ENCODE results near the gene PAK5. TPM values are rescaled to one million over a fixed set of nuclear protein-coding genes. Genes with fewer than 3 reads are reported as not detected.

The PAK5 gene
- total and polyA plus RNA-seq, 9 of the 15 experiments (the other 6 are each of a cell fraction or from before 2014, with no cell fraction given) = not detected

DNA sequence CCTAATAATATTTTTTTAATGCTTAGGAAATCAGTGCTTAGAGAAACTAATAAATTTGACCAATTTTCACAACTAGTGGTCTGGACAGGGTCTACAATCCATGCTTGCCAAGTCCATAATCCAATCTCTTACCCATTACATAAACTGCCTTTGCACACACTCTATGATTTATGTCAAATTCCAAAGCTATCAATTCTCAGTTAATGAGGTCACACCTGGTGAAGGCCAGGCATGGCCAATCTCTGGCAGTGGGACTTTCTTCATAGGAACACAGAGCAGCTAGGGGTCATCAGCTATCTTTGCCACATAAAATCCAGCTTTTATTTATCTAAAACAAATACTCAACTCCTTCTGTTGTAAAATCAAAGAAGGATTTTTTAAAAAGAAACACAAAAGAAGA, 21.2 kb downstream of the PAK5 start:
- POLR2A ChIA-PET = no interaction called here
- no peak for DNase-seq (ENCODE audit: extremely low read depth in 1 of 4, low spot score in 3 of 4)
- Histone ChIP-seq H4K20me1 (replicated peaks; ENCODE audit: control insufficient read depth, insufficient read depth, low read length) (no peaks in the 10 kb centered on the region), H3K4me3 (no peak overlapping the region), H3K4me2 (ENCODE audit: insufficient read depth, low read length) (no peak overlapping the region), H2AFZ (ENCODE audit: low read depth, low read length) (no peak overlapping the region), H3K36me3 (ENCODE audit: control insufficient read depth, insufficient read depth, low read length) (no peaks in the 10 kb centered on the region), H3K79me2 (ENCODE audit: control insufficient read depth, insufficient read depth, low read length) (no peaks in the 10 kb centered on the region), H3K27me3 (ENCODE audit: control insufficient read depth in 2 of 2, insufficient read depth in 2 of 2, low read length in 2 of 2) (no peaks in the 10 kb centered on the region), H3K9me1 (ENCODE audit: control insufficient read depth, insufficient read depth, low read length) (no peaks in the 10 kb centered on the region), H3K4me1 (replicated peaks in 1 of 2; ENCODE audit: control insufficient read depth in 2 of 2, insufficient read depth in 2 of 2, low read length in 2 of 2) (no peaks in the 10 kb centered on the region), H3K9me3 (replicated peaks; ENCODE audit: control insufficient read depth, insufficient read depth, low read depth, low read length) (no peaks in the 10 kb centered on the region), H3K9ac (ENCODE audit: insufficient read depth in 1 of 2, low read depth in 2 of 2, low read length in 2 of 2) (no peak overlapping the region), H3K27ac (ENCODE audit: extremely low read depth, low read depth, low read length) (no peak overlapping the region)
- no peak for ATAC-seq
- in situ Hi-C loops (cut with MboI) = no loop called here
- intact Hi-C loops (cut with micrococcal nuclease) = no loop called here
- no TSS peak for BruUV-seq (replicated peaks)
- FAIRE-seq = no peak
- TF ChIP-seq RBM17 (IDR thresholded peaks at IDR 0.05; ENCODE audit: borderline replicate concordance, low read depth, low read length) (no peak), RBBP5 (IDR thresholded peaks at IDR 0.05; ENCODE audit: borderline replicate concordance, insufficient read depth, low read length, poor library complexity, severe bottlenecking) (no peak), ZNF316 (IDR thresholded peaks at IDR 0.05) (no peak)
- CTCF ChIA-PET (ENCODE audit: low intra/inter-chr PET ratio) = no interaction called here

DNA sequence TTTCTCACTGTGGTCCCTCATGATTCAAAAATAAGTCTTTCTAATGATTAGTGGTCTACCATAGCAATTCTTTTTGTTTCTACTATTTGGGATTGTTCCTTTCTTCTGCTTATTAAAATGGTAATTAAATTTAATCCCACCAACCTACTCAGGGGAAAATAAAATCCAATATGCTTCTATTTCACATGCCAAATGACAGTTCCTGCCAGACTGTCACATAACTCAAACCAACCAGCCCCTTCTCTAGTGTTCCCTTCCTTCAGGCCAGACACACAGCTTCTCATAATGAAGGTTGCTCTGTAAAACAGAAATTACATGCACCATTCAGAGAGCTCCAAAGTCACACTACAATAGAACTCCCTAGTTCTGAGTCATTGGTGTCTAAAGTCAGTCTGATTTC, 23.2 kb downstream of the PAK5 start:
- H3K79me2 ChIP-seq (ENCODE audit: control insufficient read depth, insufficient read depth, low read length) = no peaks in the 10 kb centered on the region
- no peak overlapping the region for H2AFZ ChIP-seq (ENCODE audit: low read depth, low read length)
- DNase-seq (ENCODE audit: extremely low read depth in 1 of 4, low spot score in 3 of 4) = no peak
- no peak overlapping the region for H3K4me3 ChIP-seq
- ChIA-PET POLR2A (no interaction called here), CTCF (ENCODE audit: low intra/inter-chr PET ratio) (no interaction called here)
- BruUV-seq (replicated peaks) = no TSS peak
- H3K27me3 ChIP-seq (ENCODE audit: control insufficient read depth in 2 of 2, insufficient read depth in 2 of 2, low read length in 2 of 2) = no peaks in the 10 kb centered on the region
- no peaks in the 10 kb centered on the region for H3K9me3 ChIP-seq (replicated peaks; ENCODE audit: control insufficient read depth, insufficient read depth, low read depth, low read length)
- no peaks in the 10 kb centered on the region for H3K4me1 ChIP-seq (replicated peaks in 1 of 2; ENCODE audit: control insufficient read depth in 2 of 2, insufficient read depth in 2 of 2, low read length in 2 of 2)
- H3K9ac ChIP-seq (ENCODE audit: insufficient read depth in 1 of 2, low read depth in 2 of 2, low read length in 2 of 2) = no peak overlapping the region
- ATAC-seq = no peak
- no peak for FAIRE-seq
- no peak overlapping the region for H3K27ac ChIP-seq (ENCODE audit: extremely low read depth, low read depth, low read length)
- intact Hi-C loops (cut with micrococcal nuclease) = no loop called here
- H3K9me1 ChIP-seq (ENCODE audit: control insufficient read depth, insufficient read depth, low read length) = no peaks in the 10 kb centered on the region
- no peaks in the 10 kb centered on the region for H3K36me3 ChIP-seq (ENCODE audit: control insufficient read depth, insufficient read depth, low read length)
- no peaks in the 10 kb centered on the region for H4K20me1 ChIP-seq (replicated peaks; ENCODE audit: control insufficient read depth, insufficient read depth, low read length)
- no peak overlapping the region for H3K4me2 ChIP-seq (ENCODE audit: insufficient read depth, low read length)
- in situ Hi-C loops (cut with MboI) = no loop called here
- TF ChIP-seq, protein P1, sequence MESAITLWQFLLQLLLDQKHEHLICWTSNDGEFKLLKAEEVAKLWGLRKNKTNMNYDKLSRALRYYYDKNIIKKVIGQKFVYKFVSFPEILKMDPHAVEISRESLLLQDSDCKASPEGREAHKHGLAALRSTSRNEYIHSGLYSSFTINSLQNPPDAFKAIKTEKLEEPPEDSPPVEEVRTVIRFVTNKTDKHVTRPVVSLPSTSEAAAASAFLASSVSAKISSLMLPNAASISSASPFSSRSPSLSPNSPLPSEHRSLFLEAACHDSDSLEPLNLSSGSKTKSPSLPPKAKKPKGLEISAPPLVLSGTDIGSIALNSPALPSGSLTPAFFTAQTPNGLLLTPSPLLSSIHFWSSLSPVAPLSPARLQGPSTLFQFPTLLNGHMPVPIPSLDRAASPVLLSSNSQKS (CRISPR knock-in tag; IDR thresholded peaks at IDR 0.05) = no peak
- TF ChIP-seq, protein P2, sequence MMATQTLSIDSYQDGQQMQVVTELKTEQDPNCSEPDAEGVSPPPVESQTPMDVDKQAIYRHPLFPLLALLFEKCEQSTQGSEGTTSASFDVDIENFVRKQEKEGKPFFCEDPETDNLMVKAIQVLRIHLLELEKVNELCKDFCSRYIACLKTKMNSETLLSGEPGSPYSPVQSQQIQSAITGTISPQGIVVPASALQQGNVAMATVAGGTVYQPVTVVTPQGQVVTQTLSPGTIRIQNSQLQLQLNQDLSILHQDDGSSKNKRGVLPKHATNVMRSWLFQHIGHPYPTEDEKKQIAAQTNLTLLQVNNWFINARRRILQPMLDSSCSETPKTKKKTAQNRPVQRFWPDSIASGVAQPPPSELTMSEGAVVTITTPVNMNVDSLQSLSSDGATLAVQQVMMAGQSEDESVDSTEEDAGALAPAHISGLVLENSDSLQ (IDR thresholded peaks at IDR 0.05) = no peak
- TF ChIP-seq ERF (CRISPR knock-in tag; IDR thresholded peaks at IDR 0.05) = no peak
- no peak for TF ChIP-seq ZNF79 (CRISPR knock-in tag; IDR thresholded peaks at IDR 0.05; ENCODE audit: low read depth)
- no peak for TF ChIP-seq MTA1 (IDR thresholded peaks at IDR 0.05; ENCODE audit: borderline replicate concordance)
- no peak for TF ChIP-seq NCOR1 (IDR thresholded peaks at IDR 0.05)
- no peak for TF ChIP-seq ZNF561 (CRISPR knock-in tag; conservative IDR thresholded peaks at IDR 0.05)
- no peak for TF ChIP-seq ATF7 (IDR thresholded peaks at IDR 0.05)
- TF ChIP-seq PTRF (tag; IDR thresholded peaks at IDR 0.05) = no peak
- TF ChIP-seq, protein P3, sequence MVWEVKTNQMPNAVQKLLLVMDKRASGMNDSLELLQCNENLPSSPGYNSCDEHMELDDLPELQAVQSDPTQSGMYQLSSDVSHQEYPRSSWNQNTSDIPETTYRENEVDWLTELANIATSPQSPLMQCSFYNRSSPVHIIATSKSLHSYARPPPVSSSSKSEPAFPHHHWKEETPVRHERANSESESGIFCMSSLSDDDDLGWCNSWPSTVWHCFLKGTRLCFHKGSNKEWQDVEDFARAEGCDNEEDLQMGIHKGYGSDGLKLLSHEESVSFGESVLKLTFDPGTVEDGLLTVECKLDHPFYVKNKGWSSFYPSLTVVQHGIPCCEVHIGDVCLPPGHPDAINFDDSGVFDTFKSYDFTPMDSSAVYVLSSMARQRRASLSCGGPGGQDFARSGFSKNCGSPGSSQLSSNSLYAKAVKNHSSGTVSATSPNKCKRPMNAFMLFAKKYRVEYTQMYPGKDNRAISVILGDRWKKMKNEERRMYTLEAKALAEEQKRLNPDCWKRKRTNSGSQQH (CRISPR knock-in tag; IDR thresholded peaks at IDR 0.05) = no peak
- TF ChIP-seq ZKSCAN3 (CRISPR knock-in tag; IDR thresholded peaks at IDR 0.05) = no peak
